ENCODE results near the gene PPP1R37.

Gene PPP1R37

GRCh38 chr19:45092747-45093678 lies at the start of gene PPP1R37:
PPP1R37 (plus strand) TSS chr19:45093179; CDS start chr19:45093326, 147 bp downstream.
- DNase-seq, result peak; percentile 93

- DNase-seq, result no peak
Observed at GRCh38 chr19:45045671-45046353, 47.2 kb upstream of the PPP1R37 start.

- DNase-seq, result no peak
Observed at GRCh38 chr19:45046355-45046754, 46.6 kb upstream of the PPP1R37 start.

GRCh38 chr19:45047188-45047797 lies 45.7 kb upstream of the PPP1R37 start:
- no peak for DNase-seq

- DNase-seq, result no peak
Observed at GRCh38 chr19:45049073-45049736, 43.8 kb upstream of the PPP1R37 start.

GRCh38 chr19:45050036-45050435 lies 42.9 kb upstream of the PPP1R37 start:
- no peak for DNase-seq

- no peak for DNase-seq
Observed at GRCh38 chr19:45051929-45052579, 40.9 kb upstream of the PPP1R37 start.

- no peak for DNase-seq
Observed at GRCh38 chr19:45056831-45057230, 36.1 kb upstream of the PPP1R37 start.

- DNase-seq, result no peak
Observed at GRCh38 chr19:45057444-45057843, 35.5 kb upstream of the PPP1R37 start.

GRCh38 chr19:45058622-45059159 lies 34.3 kb upstream of the PPP1R37 start:
- no peak for DNase-seq

- DNase-seq, result peak; percentile 95
Observed at GRCh38 chr19:45059258-45059965, 33.6 kb upstream of the PPP1R37 start.

- no peak for DNase-seq
Observed at GRCh38 chr19:45061965-45062364, 31.0 kb upstream of the PPP1R37 start.

GRCh38 chr19:45063851-45064801 lies 28.9 kb upstream of the PPP1R37 start:
- no peak for DNase-seq

GRCh38 chr19:45066921-45067661 lies 25.9 kb upstream of the PPP1R37 start:
- no peak for DNase-seq

- no peak for DNase-seq
Observed at GRCh38 chr19:45068041-45068440, 24.9 kb upstream of the PPP1R37 start.

GRCh38 chr19:45069056-45069455 lies 23.9 kb upstream of the PPP1R37 start:
- DNase-seq, result no peak

- DNase-seq, result no peak
Observed at GRCh38 chr19:45070214-45070613, 22.8 kb upstream of the PPP1R37 start.

- no peak for DNase-seq
Observed at GRCh38 chr19:45070861-45071544, 22.0 kb upstream of the PPP1R37 start.

GRCh38 chr19:45071545-45071938 lies 21.4 kb upstream of the PPP1R37 start:
- DNase-seq, result no peak

Measured in activated CD8-positive, alpha-beta memory T cell treated with anti-CD3 and anti-CD28 coated beads, Interleukin-2, amount 50 U/mL, for 48 hours (primary cell).